Activated T-cell treated with anti-CD3 and anti-CD28 coated beads, Interleukin-2, amount 50 U/mL, for 4 hours (primary cell): Measurements from ENCODE around the gene SLC25A10. TPM values are rescaled to one million over a fixed set of nuclear protein-coding genes. Genes with fewer than 3 reads are reported as not detected.
"Not testable (repeated sequence)": the region's sequence is repeated elsewhere in the genome, so short reads cannot be mapped to it uniquely, and the experiment has no call there.

ENCODE experiments used
- ATAC-seq, 2 donors: fragments of 200-7000 bp; cut with Tn5 transposase; one replicate each; pipeline ENCODE4 v1.10.0; 2021
- DNase-seq: peaks from one replicate; pipeline ENCODE4 v3.0.0-alpha.2; 2020
- H3K27me3 Mint-ChIP-seq: one replicate; pipeline ENCODE4 v1.8.0; 2021; ENCODE audit warnings: low read depth, mixed read lengths
- H3K36me3 Mint-ChIP-seq: one replicate; pipeline ENCODE4 v1.8.0; 2022; ENCODE audit warnings: mixed read lengths; ENCODE audit not compliant: insufficient read depth
- H3K4me1 Mint-ChIP-seq: one replicate; pipeline ENCODE4 v1.8.0; 2021; ENCODE audit warnings: low read depth, mixed read lengths
- H3K4me3 Mint-ChIP-seq: one replicate; pipeline ENCODE4 v1.8.0; 2021; ENCODE audit warnings: mild to moderate bottlenecking, moderate library complexity, mixed read lengths
- H3K9me3 Mint-ChIP-seq: one replicate; pipeline ENCODE4 v1.8.0; 2021; ENCODE audit warnings: mixed read lengths
- total RNA-seq, 3 donors: library from RNA; stranded (reverse); gene quantifications; one replicate each; pipeline ENCODE4 v1.2.1, GENCODE V29; 2021

Gene SLC25A10
- total RNA-seq, 3 donors from 2014 or later: 29.9 to 47.8 (median 38.8) TPM

- peak; percentile 23 to 26 for ATAC-seq
- H3K4me1 Mint-ChIP-seq: peaks cover 9% of the 10 kb centered on the region
- peaks cover 29% of the 10 kb centered on the region for H3K27me3 Mint-ChIP-seq
- H3K4me3 Mint-ChIP-seq: peak overlapping the region; percentile 26
- no peaks in the 10 kb centered on the region for H3K36me3 Mint-ChIP-seq
- no peaks in the 10 kb centered on the region for H3K9me3 Mint-ChIP-seq
- no peak for DNase-seq
Observed at GRCh38 chr17:81735264-81736102, 23.4 kb downstream of the SLC25A10 start.

- DNase-seq (no peak), ATAC-seq (no peak)
- H3K4me1 Mint-ChIP-seq: peaks cover 11% of the 10 kb centered on the region
- no peak overlapping the region for H3K4me3 Mint-ChIP-seq
- H3K9me3 Mint-ChIP-seq: no peaks in the 10 kb centered on the region
- no peaks in the 10 kb centered on the region for H3K36me3 Mint-ChIP-seq
- H3K27me3 Mint-ChIP-seq: peaks cover 17% of the 10 kb centered on the region
Observed at GRCh38 chr17:81737947-81738800, 26.1 kb downstream of the SLC25A10 start.

GRCh38 chr17:81738801-81739393 is 26.8 kb downstream of the SLC25A10 start:
- DNase-seq: no peak
- no peak for ATAC-seq
- H3K9me3 Mint-ChIP-seq: no peaks in the 10 kb centered on the region

GRCh38 chr17:81739593-81739992 is 27.5 kb downstream of the SLC25A10 start:
- H3K36me3 Mint-ChIP-seq, H3K4me1 Mint-ChIP-seq: not testable (repeated sequence)

More at GRCh38 chr17:81738801-81739393, 26.8 kb downstream of the SLC25A10 start:
- Mint-ChIP-seq H3K27me3 (peaks cover 10% of the 10 kb centered on the region), H3K36me3 (no peaks in the 10 kb centered on the region), H3K4me1 (peaks cover 7% of the 10 kb centered on the region), H3K4me3 (no peak overlapping the region)

GRCh38 chr17:81740395-81740961 is 28.4 kb downstream of the SLC25A10 start:
- no peak for ATAC-seq

More at GRCh38 chr17:81739593-81739992, 27.5 kb downstream of the SLC25A10 start:
- not testable (repeated sequence) for DNase-seq, ATAC-seq, H3K27me3 Mint-ChIP-seq, H3K4me3 Mint-ChIP-seq, H3K9me3 Mint-ChIP-seq

GRCh38 chr17:81741049-81741593 is 29.0 kb downstream of the SLC25A10 start:
- ATAC-seq: peak in 1 of 2 donors; percentile 23

More at GRCh38 chr17:81740395-81740961, 28.4 kb downstream of the SLC25A10 start:
- Mint-ChIP-seq H3K4me1 (peaks cover 6% of the 10 kb centered on the region), H3K9me3 (no peaks in the 10 kb centered on the region), H3K4me3 (no peak overlapping the region), H3K27me3 (peaks cover 7% of the 10 kb centered on the region), H3K36me3 (no peaks in the 10 kb centered on the region)
- DNase-seq: no peak

GRCh38 chr17:81741594-81742452 is 29.7 kb downstream of the SLC25A10 start:
- Mint-ChIP-seq H3K36me3 (no peaks in the 10 kb centered on the region), H3K4me1 (peaks cover 2% of the 10 kb centered on the region), H3K27me3 (peaks cover 2% of the 10 kb centered on the region), H3K4me3 (no peak overlapping the region), H3K9me3 (no peaks in the 10 kb centered on the region)
- no peak for ATAC-seq
- DNase-seq: no peak

More at GRCh38 chr17:81741049-81741593, 29.0 kb downstream of the SLC25A10 start:
- DNase-seq: no peak
- no peak overlapping the region for H3K4me3 Mint-ChIP-seq
- no peaks in the 10 kb centered on the region for H3K36me3 Mint-ChIP-seq
- peaks cover 2% of the 10 kb centered on the region for H3K27me3 Mint-ChIP-seq
- no peaks in the 10 kb centered on the region for H3K9me3 Mint-ChIP-seq
- peaks cover 2% of the 10 kb centered on the region for H3K4me1 Mint-ChIP-seq

Other genes with a start within 250 kb of the SLC25A10 start
- gene ACTG1, start 199.5 kb upstream of the SLC25A10 start, total RNA-seq: 1,000 to 10,000 TPM; 3,953 to 4,676 (median 4,016) TPM
- under 1 TPM in 2 of 3 donors, not detected in 1; 0.33 to 0.58 TPM for gene FSCN2, start 183.9 kb upstream of the SLC25A10 start, total RNA-seq
- gene FAAP100, start 159.9 kb upstream of the SLC25A10 start, total RNA-seq: 10 to 100 TPM; 59.3 to 63.3 (median 61.6) TPM
- 100 to 1,000 TPM; 153 to 201 (median 167) TPM for gene NPLOC4, start 75.2 kb upstream of the SLC25A10 start, total RNA-seq
- under 1 TPM in 2 of 3 donors, not detected in 1; 0.11 to 0.18 TPM for gene TSPAN10, start 75.1 kb upstream of the SLC25A10 start, total RNA-seq
- under 1 TPM in 1 of 3 donors, not detected in 2; 0.35 TPM for gene PDE6G, start 55.7 kb upstream of the SLC25A10 start, total RNA-seq
- 10 to 100 TPM; 35.0 to 41.1 (median 35.3) TPM for gene OXLD1, start 45.7 kb upstream of the SLC25A10 start, total RNA-seq
- 10 to 100 TPM; 82.9 to 91.9 (median 84.9) TPM for gene CCDC137, start 45.5 kb upstream of the SLC25A10 start, total RNA-seq
- 10 to 100 TPM; 27.3 to 38.6 (median 27.9) TPM for gene ARL16, start 28.5 kb upstream of the SLC25A10 start, total RNA-seq
- 100 to 1,000 TPM; 146 to 162 (median 147) TPM for gene HGS, start 28.3 kb upstream of the SLC25A10 start, total RNA-seq
- 100 to 1,000 TPM; 294 to 372 (median 359) TPM for gene MRPL12, start 8.9 kb upstream of the SLC25A10 start, total RNA-seq
- not detected for gene GCGR, start 91.9 kb downstream of the SLC25A10 start, total RNA-seq
- 100 to 1,000 TPM; 100 to 112 (median 110) TPM for gene MCRIP1, start 121.0 kb downstream of the SLC25A10 start, total RNA-seq
- not detected for gene PPP1R27, start 122.8 kb downstream of the SLC25A10 start, total RNA-seq
- gene P4HB, start 148.3 kb downstream of the SLC25A10 start, total RNA-seq: 100 to 1,000 TPM; 442 to 487 (median 478) TPM
- 100 to 1,000 TPM; 789 to 858 (median 821) TPM for gene ARHGDIA, start 159.1 kb downstream of the SLC25A10 start, total RNA-seq
- gene ALYREF, start 179.3 kb downstream of the SLC25A10 start, total RNA-seq: 100 to 1,000 TPM; 321 to 369 (median 324) TPM
- gene ANAPC11, start 179.4 kb downstream of the SLC25A10 start, total RNA-seq: 100 to 1,000 TPM; 128 to 157 (median 153) TPM
- under 1 TPM in 2 of 3 donors, not detected in 1; 0.14 to 0.24 TPM for gene NPB, start 190.0 kb downstream of the SLC25A10 start, total RNA-seq
- 10 to 100 TPM; 23.5 to 25.8 (median 25.7) TPM for gene PCYT2, start 199.1 kb downstream of the SLC25A10 start, total RNA-seq
- gene SIRT7, start 205.9 kb downstream of the SLC25A10 start, total RNA-seq: 10 to 100 TPM; 41.1 to 47.2 (median 46.3) TPM
- gene MAFG, start 215.5 kb downstream of the SLC25A10 start, total RNA-seq: 10 to 100 TPM; 42.9 to 50.9 (median 43.4) TPM
- 100 to 1,000 TPM; 192 to 199 (median 194) TPM for gene PYCR1, start 225.0 kb downstream of the SLC25A10 start, total RNA-seq
- gene MYADML2, start 234.9 kb downstream of the SLC25A10 start, total RNA-seq: not detected
- under 1 TPM; 0.40 to 0.56 (median 0.41) TPM for gene NOTUM, start 248.9 kb downstream of the SLC25A10 start, total RNA-seq